WERI-Rb-1 (cell line): Measurements from ENCODE around the gene UXS1.

Source experiments
- DNase-seq: peaks from one replicate; pipeline ENCODE4 v3.0.0-alpha.2; 2020
- H3K27ac ChIP-seq: fragments of 250-450 bp; sonication (Bioruptor Pico); 2 replicates; pipeline ENCODE4 v1.5.1; 2020; ENCODE audit warnings: mild to moderate bottlenecking, moderate library complexity
- H3K27me3 ChIP-seq: fragments of 250-450 bp; sonication (Bioruptor Pico); 2 replicates; pipeline ENCODE4 v1.5.1; 2021; ENCODE audit warnings: mild to moderate bottlenecking, low read depth, moderate library complexity; ENCODE audit not compliant: insufficient read depth, severe bottlenecking
- H3K36me3 ChIP-seq: fragments of 250-450 bp; sonication (Bioruptor Pico); 2 replicates; pipeline ENCODE4 v1.5.1; 2020; ENCODE audit warnings: mild to moderate bottlenecking, moderate library complexity
- H3K4me3 ChIP-seq: 2 replicates; pipeline ENCODE4 v1.5.1; 2011; ENCODE audit warnings: low read depth, mild to moderate bottlenecking, control low read depth, low read length
- H3K9me3 ChIP-seq: fragments of 250-450 bp; sonication (Bioruptor Pico); 2 replicates; pipeline ENCODE4 v1.5.1; 2021; ENCODE audit warnings: mild to moderate bottlenecking, moderate library complexity; ENCODE audit not compliant: severe bottlenecking
- CTCF ChIP-seq: IDR thresholded peaks from 2 replicates; pipeline ENCODE4 v1.5.1; 2011; ENCODE audit warnings: low read depth, mild to moderate bottlenecking, control low read depth, inconsistent platforms, low read length

The UXS1 gene

DNA sequence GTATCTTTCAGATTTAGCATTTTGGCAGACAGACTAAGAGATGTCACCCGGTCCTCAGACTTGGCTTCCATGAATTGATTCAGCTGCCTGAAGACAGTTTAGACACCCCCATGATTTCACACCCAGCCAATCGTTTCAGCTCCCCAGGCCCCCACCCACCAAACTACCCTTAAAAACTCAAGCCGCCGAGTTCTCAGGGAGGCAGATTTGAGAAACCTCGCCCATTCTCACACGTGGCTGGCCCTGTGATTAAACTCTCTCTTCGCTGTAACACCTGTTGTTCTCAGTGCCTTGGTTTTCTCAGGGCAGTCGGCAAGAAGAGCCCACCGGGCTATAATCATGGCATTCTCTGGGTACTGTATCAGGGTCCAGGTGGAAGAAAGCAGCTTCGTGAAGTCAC is 35.2 kb downstream of the UXS1 start:
- peaks cover 62% of the 10 kb centered on the region for H3K36me3 ChIP-seq
- H3K4me3 ChIP-seq: no peak overlapping the region
- peaks cover 3% of the 10 kb centered on the region for H3K9me3 ChIP-seq
- no peak for DNase-seq
- no peaks in the 10 kb centered on the region for H3K27me3 ChIP-seq
- H3K27ac ChIP-seq: no peak overlapping the region
- no peak for TF ChIP-seq CTCF

GRCh38 chr2:106158131-106158530 is 36.0 kb downstream of the UXS1 start:
- TF ChIP-seq CTCF: no peak
- Histone ChIP-seq H3K9me3 (peaks cover 9% of the 10 kb centered on the region), H3K4me3 (no peak overlapping the region), H3K36me3 (peaks cover 65% of the 10 kb centered on the region), H3K27me3 (no peaks in the 10 kb centered on the region), H3K27ac (no peak overlapping the region)
- no peak for DNase-seq

DNA sequence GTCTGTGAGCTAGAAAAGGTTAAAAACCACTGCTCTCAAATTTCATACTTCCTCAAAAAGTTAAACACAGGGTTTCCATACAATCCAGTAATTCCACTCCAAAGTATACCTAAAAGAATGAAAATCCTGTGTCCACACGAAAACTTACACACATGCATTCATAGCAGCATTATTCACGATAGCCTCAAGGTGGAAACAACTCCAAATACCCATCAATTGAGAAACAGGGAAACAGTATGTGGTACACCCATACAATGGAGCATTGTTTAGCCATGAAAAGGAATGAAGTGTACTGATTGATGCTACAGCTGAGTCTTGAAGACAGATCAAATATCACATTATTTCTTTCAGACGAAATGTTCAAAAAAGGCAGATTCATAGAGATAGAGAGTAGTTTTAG is 36.7 kb downstream of the UXS1 start:
- peaks cover 9% of the 10 kb centered on the region for H3K9me3 ChIP-seq
- DNase-seq: no peak
- peaks cover 62% of the 10 kb centered on the region for H3K36me3 ChIP-seq
- TF ChIP-seq CTCF: no peak
- no peaks in the 10 kb centered on the region for H3K27me3 ChIP-seq
- no peak overlapping the region for H3K4me3 ChIP-seq
- H3K27ac ChIP-seq: no peak overlapping the region

DNA sequence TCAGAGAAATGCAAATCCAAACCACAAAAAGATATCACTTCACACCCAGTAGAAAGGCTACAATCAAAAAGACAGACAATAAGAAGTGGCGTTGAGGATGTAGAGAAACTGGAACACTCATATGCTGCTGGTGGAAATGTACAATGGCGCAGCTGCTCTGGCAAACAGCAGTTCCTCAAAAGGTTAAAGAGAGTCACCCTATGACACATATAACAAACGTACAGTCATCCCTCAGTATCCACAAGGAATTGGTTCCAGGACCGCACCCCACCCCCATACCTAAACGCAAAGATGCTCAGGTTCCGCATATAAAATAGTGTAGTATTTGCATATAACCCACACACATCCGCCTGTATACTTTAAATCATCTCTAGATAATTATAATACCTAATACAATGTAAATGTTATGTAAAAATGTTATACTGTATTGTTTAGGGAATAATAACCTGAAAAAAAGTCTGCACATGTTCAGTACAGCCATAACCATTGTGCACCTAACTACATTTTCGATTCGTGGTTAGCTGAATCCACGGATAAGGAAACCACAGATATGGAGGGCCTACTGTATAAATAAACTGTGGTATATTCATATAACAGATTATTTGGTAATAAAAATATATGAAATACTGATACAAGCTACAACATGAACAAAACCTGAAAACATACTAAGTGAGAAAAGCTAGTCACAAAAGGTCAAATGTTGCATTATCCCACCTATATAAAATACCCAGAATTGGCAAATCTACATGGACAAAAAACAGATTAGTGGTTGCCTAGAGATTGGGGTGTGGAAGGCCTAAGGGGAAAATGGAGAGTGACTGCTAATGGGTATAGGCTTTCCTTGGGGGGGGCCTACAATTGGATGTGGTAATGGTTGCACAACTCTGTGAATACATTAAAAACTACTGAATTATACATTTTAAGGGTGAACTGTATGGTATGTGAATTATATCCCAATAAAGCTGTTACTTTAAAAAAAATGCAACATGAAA is 37.5 kb downstream of the UXS1 start:
- H3K36me3 ChIP-seq: peaks cover 55% of the 10 kb centered on the region
- no peak for DNase-seq
- TF ChIP-seq CTCF: no peak
- H3K27me3 ChIP-seq: no peaks in the 10 kb centered on the region
- H3K27ac ChIP-seq: no peak overlapping the region
- peaks cover 9% of the 10 kb centered on the region for H3K9me3 ChIP-seq
- H3K4me3 ChIP-seq: no peak overlapping the region

DNA sequence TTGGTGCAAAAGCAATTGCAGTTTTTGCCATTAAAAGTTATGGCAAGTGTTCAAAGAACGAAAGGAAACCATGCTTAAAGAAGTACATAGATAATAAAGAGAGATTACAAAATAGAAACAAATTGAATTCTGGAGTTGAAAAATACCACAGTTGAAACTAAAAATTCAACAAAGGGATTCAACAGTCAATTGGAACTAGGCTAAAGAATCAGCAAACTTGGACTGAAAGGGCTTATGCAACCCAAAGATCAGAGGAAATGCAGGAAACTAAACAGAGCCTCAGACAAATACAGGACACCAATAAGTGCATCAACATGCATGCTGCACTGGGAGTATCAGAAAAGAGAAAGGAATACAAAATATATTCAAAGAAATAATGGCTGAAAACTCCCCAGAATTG is 40.3 kb downstream of the UXS1 start:
- peaks cover 43% of the 10 kb centered on the region for H3K36me3 ChIP-seq
- H3K27ac ChIP-seq: no peak overlapping the region
- H3K4me3 ChIP-seq: no peak overlapping the region
- TF ChIP-seq CTCF: no peak
- no peak for DNase-seq
- peaks cover 9% of the 10 kb centered on the region for H3K9me3 ChIP-seq
- no peaks in the 10 kb centered on the region for H3K27me3 ChIP-seq
